A673 (cell line): ENCODE results near the gene NEDD4L. TPM values are rescaled to one million over a fixed set of nuclear protein-coding genes. Genes with fewer than 3 reads are reported as not detected.

Source experiments
- BruUV-seq: library from RNA; stranded (reverse); fragments of 400-500 nt; replicated peaks from 2 replicates; lab custom pipeline; 2021; lab: Mats Ljungman, UMichigan
- CTCF ChIA-PET: fragments of 300-600 bp; sonication (Branson Sonifier 250); formaldehyde crosslinking; loops from one replicate; lab custom pipeline; 2022; ENCODE audit warnings: antibody characterized with exemption; lab: Charles Lee
- POLR2A ChIA-PET: fragments of 300-600 bp; sonication (Branson Sonifier 250); formaldehyde crosslinking; loops from one replicate; lab custom pipeline; 2022; ENCODE audit warnings: antibody characterized with exemption; ENCODE audit not compliant: low non-redundant PET; lab: Charles Lee
- DNase-seq: peaks from one replicate; pipeline ENCODE4 v3.0.0-alpha.2; 2015; ENCODE audit warnings: low spot score
- H3K27ac ChIP-seq: fragments of 200-600 bp; sonication (generic); 2 replicates; pipeline ENCODE4 v1.5.1; 2016; ENCODE audit warnings: mixed run types, low read depth, mild to moderate bottlenecking, mixed read lengths, antibody characterized with exemption, low read length; ENCODE audit not compliant: poor library complexity, severe bottlenecking
- H3K27me3 ChIP-seq: fragments of 200-600 bp; sonication (generic); replicated peaks from 2 replicates; pipeline ENCODE4 v1.6.1; 2017; ENCODE audit warnings: mixed run types, low read depth, mild to moderate bottlenecking, mixed read lengths, antibody characterized with exemption, low read length; ENCODE audit not compliant: insufficient read depth, poor library complexity
- H3K36me3 ChIP-seq: fragments of 200-600 bp; sonication (generic); 2 replicates; pipeline ENCODE4 v1.6.1; 2016; ENCODE audit warnings: mixed run types, mild to moderate bottlenecking, mixed read lengths, antibody characterized with exemption, low read length; ENCODE audit not compliant: insufficient read depth, poor library complexity, severe bottlenecking
- H3K4me1 ChIP-seq: fragments of 200-600 bp; sonication (generic); 2 replicates; pipeline ENCODE4 v1.6.1; 2017; ENCODE audit warnings: mixed run types, mild to moderate bottlenecking, mixed read lengths, antibody characterized with exemption, low read length; ENCODE audit not compliant: insufficient read depth, poor library complexity, severe bottlenecking
- H3K4me3 ChIP-seq: fragments of 200-600 bp; sonication (generic); 2 replicates; pipeline ENCODE4 v1.5.1; 2016; ENCODE audit warnings: low read depth, mixed run types, mild to moderate bottlenecking, mixed read lengths, low read length; ENCODE audit not compliant: poor library complexity, severe bottlenecking
- H3K9me3 ChIP-seq: fragments of 200-600 bp; sonication (generic); 2 replicates; pipeline ENCODE4 v1.6.1; 2016; ENCODE audit warnings: mixed run types, low read depth, mild to moderate bottlenecking, mixed read lengths, antibody characterized with exemption, low read length; ENCODE audit not compliant: poor library complexity, severe bottlenecking
- CTCF ChIP-seq: fragments of 300-800, 200-600 bp; sonication (generic); conservative IDR thresholded peaks from 2 replicates; pipeline ENCODE4 v1.5.1; 2017; ENCODE audit warnings: low read depth, mild to moderate bottlenecking, antibody characterized with exemption, low read length, moderate library complexity, mixed read lengths
- EZH2 ChIP-seq: fragments of 200-600 bp; sonication (generic); IDR thresholded peaks from 2 replicates; pipeline ENCODE4 v1.6.1; 2017; ENCODE audit warnings: borderline replicate concordance, low read depth, mild to moderate bottlenecking, mixed read lengths, antibody characterized with exemption, low read length; ENCODE audit not compliant: poor library complexity, severe bottlenecking
- intact Hi-C: fragments of 100-400 bp; cut with micrococcal nuclease; formaldehyde crosslinking; loops from one replicate; pipeline ENCODE4 v1.10.0; 2022; ENCODE audit not compliant: unreplicated experiment
- total RNA-seq: library from RNA; stranded (reverse); gene quantifications from 2 replicates; pipeline ENCODE4 v1.2.3, GENCODE V29; 2021

The NEDD4L gene
- total RNA-seq, 1 experiment from 2014 or later: 15.3 TPM

GRCh38 chr18:58178511-58178910, 134.5 kb downstream of the NEDD4L start:
- DNase-seq: no peak
- TF ChIP-seq CTCF (no peak), EZH2 (no peak)
- no peaks in the 10 kb centered on the region for H3K9me3 ChIP-seq
- no peaks in the 10 kb centered on the region for H3K27me3 ChIP-seq
- no peaks in the 10 kb centered on the region for H3K4me1 ChIP-seq
- intact Hi-C loops: loop anchor here (5.0 kb wide), 2 partner anchors 136 to 296 kb away; partner anchors contain the start of gene NEDD4L
- CTCF ChIA-PET: no interaction called here
- no peaks in the 10 kb centered on the region for H3K36me3 ChIP-seq
- no peak overlapping the region for H3K4me3 ChIP-seq
- H3K27ac ChIP-seq: no peak overlapping the region
- BruUV-seq: no TSS peak
- POLR2A ChIA-PET: no interaction called here

GRCh38 chr18:58180172-58180571, 136.1 kb downstream of the NEDD4L start:
- TF ChIP-seq CTCF (no peak), EZH2 (no peak)
- intact Hi-C loops: no loop called here
- Histone ChIP-seq H3K27ac (no peak overlapping the region), H3K4me1 (no peaks in the 10 kb centered on the region), H3K4me3 (no peak overlapping the region), H3K9me3 (no peaks in the 10 kb centered on the region), H3K27me3 (no peaks in the 10 kb centered on the region), H3K36me3 (no peaks in the 10 kb centered on the region)
- ChIA-PET POLR2A (no interaction called here), CTCF (no interaction called here)
- no peak for DNase-seq
- no TSS peak for BruUV-seq

- no TSS peak for BruUV-seq
- no peak overlapping the region for H3K4me3 ChIP-seq
- CTCF ChIA-PET: interaction anchor here (0.6 to 1.2 kb wide), 2 partner anchors 141 to 666 kb away, joined by 3 read pairs; no protein-coding TSS in a partner anchor
- H3K27me3 ChIP-seq: no peaks in the 10 kb centered on the region
- DNase-seq: peak; percentile 54
- TF ChIP-seq EZH2 (no peak), CTCF (peak; percentile 92)
- POLR2A ChIA-PET: no interaction called here
- H3K27ac ChIP-seq: no peak overlapping the region
- intact Hi-C loops: no loop called here
- H3K4me1 ChIP-seq: no peaks in the 10 kb centered on the region
- no peaks in the 10 kb centered on the region for H3K9me3 ChIP-seq
- no peaks in the 10 kb centered on the region for H3K36me3 ChIP-seq
Observed at GRCh38 chr18:58180738-58181353, 136.8 kb downstream of the NEDD4L start.
